NT2/D1 (cell line): ENCODE data around the gene ATP2A2.

ENCODE experiments used
- YY1 ChIP-seq: IDR thresholded peaks from 2 replicates; pipeline ENCODE4 v1.6.1; 2011; ENCODE audit not compliant: insufficient read length, insufficient read depth
- ZNF274 ChIP-seq: IDR thresholded peaks from 2 replicates; pipeline ENCODE4 v1.6.1; 2011; ENCODE audit warnings: mild to moderate bottlenecking, low read depth, low read length

DNA sequence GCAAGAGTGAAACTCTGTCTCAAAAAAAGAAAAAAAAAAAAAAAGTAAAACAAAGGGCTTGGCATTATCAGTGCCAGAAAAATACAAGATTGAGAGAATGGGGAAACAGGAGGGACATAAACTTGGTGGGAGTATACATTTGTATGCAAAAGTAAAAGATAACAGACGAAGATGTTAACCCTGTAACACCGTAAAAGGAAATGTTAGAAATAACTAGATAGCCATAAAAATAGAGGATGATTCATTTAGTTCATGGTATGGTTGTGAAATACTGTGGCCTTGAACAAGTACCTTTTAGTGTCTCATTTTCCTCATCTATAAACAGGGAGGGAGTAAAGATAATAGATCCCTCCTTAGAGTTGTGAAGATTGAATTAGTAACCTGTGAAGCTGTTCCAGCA lies 33.3 kb downstream of the ATP2A2 start:
- TF ChIP-seq YY1 (no peak), ZNF274 (no peak)
